Suprapubic skin (tissue), 3 donors: ENCODE data around the gene SCRN2.

ENCODE experiments used
- CTCF ChIP-seq, 2 donors: fragments of 200-600 bp in 1 of 2; fragments of 450-650 bp in 1 of 2; sonication (generic) in 1 of 2; IDR thresholded peaks; one replicate each; pipeline ENCODE4 v1.5.1; 2016 to 2019; ENCODE audit warnings: antibody characterized with exemption in 2 of 2, mild to moderate bottlenecking in 1 of 2, moderate library complexity in 1 of 2
- POLR2A ChIP-seq, 2 donors: fragments of 450-650 bp; IDR thresholded peaks; one replicate each; pipeline ENCODE4 v1.6.1; 2017; ENCODE audit warnings: antibody characterized with exemption in 2 of 2, mild to moderate bottlenecking in 2 of 2, moderate library complexity in 2 of 2

- TF ChIP-seq CTCF (IDR thresholded peaks at IDR 0.05) = no peak
- no peak for TF ChIP-seq POLR2A (IDR thresholded peaks at IDR 0.05)
These were observed 20.9 kb downstream of the SCRN2 start for GRCh38 chr17:47820033-47820789.
